Mesothelial cell of epicardium (in vitro differentiated cells): Measurements from ENCODE around the gene ADAMTSL2. TPM values are rescaled to one million over a fixed set of nuclear protein-coding genes. Genes with fewer than 3 reads are reported as not detected.

ENCODE experiments used
- DNase-seq, 2 experiments: peaks; one replicate each; pipeline ENCODE4 v3.0.0; 2021; ENCODE audit warnings: low spot score in 2 of 2; ENCODE audit not compliant: unreplicated experiment in 2 of 2
- H3K27ac Mint-ChIP-seq: 2 replicates; pipeline ENCODE4 v1.8.0; 2021; ENCODE audit warnings: mixed read lengths
- H3K27me3 Mint-ChIP-seq: 2 replicates; pipeline ENCODE4 v1.8.0; 2021; ENCODE audit warnings: low read depth, mixed read lengths
- H3K36me3 Mint-ChIP-seq: 2 replicates; pipeline ENCODE4 v1.8.0; 2021; ENCODE audit warnings: mixed read lengths
- H3K4me1 Mint-ChIP-seq: 2 replicates; pipeline ENCODE4 v1.8.0; 2021; ENCODE audit warnings: mixed read lengths
- H3K4me3 Mint-ChIP-seq: 2 replicates; pipeline ENCODE4 v1.8.0; 2021; ENCODE audit warnings: mild to moderate bottlenecking, moderate library complexity, mixed read lengths
- H3K9me3 Mint-ChIP-seq: 2 replicates; pipeline ENCODE4 v1.8.0; 2021; ENCODE audit warnings: mixed read lengths
- CTCF ChIP-seq: fragments of 200-600 bp; sonication (generic); IDR thresholded peaks from one replicate; pipeline ENCODE4 v1.5.0; 2021; ENCODE audit warnings: antibody characterized with exemption; ENCODE audit not compliant: unreplicated experiment
- total RNA-seq: library from RNA; stranded (reverse); gene quantifications from 3 replicates; pipeline ENCODE4 v1.2.1, GENCODE V29; 2021

ADAMTSL2 gene
- total RNA-seq, 1 donor from 2014 or later, result 6.5 TPM

DNA sequence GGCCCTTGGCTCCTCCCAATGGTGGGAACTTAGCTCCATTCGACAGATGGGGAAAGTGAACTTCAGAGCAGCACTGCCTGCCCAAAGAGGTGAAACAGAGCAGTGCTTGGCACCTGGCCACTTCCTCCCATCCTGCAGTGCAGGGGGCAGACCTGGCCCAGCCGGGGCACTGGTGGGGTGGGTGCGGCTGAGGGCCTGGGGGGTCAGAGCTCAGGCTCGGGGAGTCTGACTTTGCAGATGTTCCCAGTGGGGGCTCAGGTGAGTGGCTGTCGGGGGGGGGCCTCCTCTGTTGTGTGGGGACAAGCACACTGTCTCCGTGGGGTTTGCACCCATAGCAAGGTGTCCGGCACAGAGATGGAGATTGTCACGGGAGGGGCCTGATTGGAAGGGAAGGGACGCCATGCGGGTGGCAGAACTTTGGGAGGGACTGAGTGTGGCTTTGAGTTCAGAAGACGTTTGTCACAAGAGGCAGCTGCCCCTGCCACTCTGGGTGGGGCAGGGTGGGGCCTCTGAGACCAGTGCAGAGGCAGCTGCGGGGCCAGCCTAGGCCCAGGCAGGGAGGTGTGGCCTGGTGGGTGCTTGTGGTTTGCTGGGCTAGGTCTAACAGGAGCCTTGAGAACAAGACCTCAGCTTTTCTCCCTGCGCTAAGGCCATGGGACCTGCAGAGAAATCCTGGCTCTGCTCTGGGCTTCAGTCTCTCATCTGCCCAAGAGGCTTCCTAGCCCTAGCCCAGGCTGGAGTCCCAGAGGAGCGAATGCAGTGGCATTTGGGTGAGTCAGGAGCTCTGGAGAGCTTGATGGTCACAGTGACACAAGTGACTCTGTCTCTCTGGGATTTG lies 12.2 kb upstream of the ADAMTSL2 start:
- Mint-ChIP-seq H3K9me3 (no peaks in the 10 kb centered on the region), H3K4me3 (no peak overlapping the region), H3K27ac (no peak overlapping the region), H3K4me1 (peaks cover 42% of the 10 kb centered on the region), H3K36me3 (no peaks in the 10 kb centered on the region), H3K27me3 (no peaks in the 10 kb centered on the region)
- TF ChIP-seq CTCF, result no peak
- DNase-seq, result no peak

DNA sequence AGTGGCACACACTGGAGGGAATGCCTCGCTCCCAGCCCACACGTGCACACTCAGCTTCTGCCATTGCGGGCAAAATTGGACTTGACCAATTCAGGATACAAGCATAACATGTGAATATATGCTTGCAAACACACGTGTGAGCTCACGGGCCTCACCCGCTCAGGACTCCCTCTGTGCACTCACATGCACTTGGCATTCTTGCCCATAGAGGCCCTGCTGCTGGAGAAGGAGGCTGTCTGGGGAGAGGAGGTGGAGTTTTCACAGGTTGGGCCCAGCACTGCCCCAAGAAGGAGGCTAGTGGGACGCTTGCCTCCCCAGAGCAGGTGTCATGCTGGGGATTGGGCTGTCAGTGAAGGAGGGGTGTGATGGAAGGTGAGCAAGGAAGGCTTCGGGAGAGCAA lies 11.4 kb upstream of the ADAMTSL2 start:
- TF ChIP-seq CTCF, result no peak
- Mint-ChIP-seq H3K4me1 (peaks cover 50% of the 10 kb centered on the region), H3K27ac (no peak overlapping the region), H3K36me3 (no peaks in the 10 kb centered on the region), H3K4me3 (no peak overlapping the region), H3K9me3 (no peaks in the 10 kb centered on the region), H3K27me3 (no peaks in the 10 kb centered on the region)
- no peak for DNase-seq

DNA sequence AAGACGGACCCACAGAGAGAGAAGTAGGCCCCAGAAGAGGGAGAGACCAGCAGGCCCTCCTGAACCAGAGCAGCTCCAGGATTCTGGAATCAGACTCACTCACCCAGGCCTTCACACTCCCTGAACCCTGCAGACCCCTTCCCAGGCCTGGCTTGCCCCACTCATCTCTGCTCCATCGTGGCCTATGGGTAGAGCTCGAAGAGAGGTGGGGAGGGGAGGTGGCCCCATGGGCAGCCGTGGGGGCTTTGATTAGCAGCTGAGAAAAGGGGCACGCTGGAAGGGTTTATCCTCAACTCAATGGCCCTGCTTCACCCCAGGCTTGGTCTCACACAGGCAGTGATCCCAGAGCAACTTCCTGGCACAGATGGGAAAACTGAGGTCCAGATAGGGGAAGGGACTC lies 10.4 kb upstream of the ADAMTSL2 start:
- no peak for TF ChIP-seq CTCF
- Mint-ChIP-seq H3K9me3 (no peaks in the 10 kb centered on the region), H3K27me3 (no peaks in the 10 kb centered on the region), H3K36me3 (no peaks in the 10 kb centered on the region), H3K4me1 (peaks cover 59% of the 10 kb centered on the region), H3K27ac (peak overlapping the region; percentile 47), H3K4me3 (no peak overlapping the region)
- DNase-seq, result no peak

DNA sequence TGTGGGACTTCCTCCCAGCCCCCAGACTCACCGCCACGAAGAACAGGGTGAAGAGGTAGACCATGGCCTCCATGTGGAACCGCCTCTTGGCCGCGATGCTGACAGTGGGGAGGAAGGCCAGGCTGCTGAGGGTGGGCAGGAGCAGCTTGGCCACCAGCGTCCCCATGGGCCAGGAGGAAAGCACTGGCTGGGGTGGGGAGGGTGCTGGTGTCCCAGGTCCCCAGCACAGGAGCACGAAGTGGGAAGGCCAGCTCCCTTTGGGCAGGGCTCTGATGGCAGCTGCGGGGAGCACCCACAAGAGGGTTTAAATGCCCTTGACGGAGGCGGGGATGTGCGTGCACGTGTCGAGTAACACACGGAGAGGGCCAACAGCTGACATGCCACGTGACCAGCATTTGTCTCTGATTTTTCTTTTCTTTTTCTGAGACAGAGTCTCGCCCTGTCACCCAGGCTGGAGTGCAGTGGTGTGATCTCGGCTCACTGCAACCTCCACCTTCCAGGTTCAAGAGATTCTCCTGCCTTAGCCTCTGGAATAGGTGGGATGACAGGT lies 9.8 kb upstream of the ADAMTSL2 start, which contains the start of gene MYMK:
Gene MYMK (minus strand): TSS at position 281 of the 550 bp plus-strand sequence. CDS start 115 bp downstream, at position 166.
- DNase-seq, result no peak
- no peaks in the 10 kb centered on the region for H3K36me3 Mint-ChIP-seq
- no peak within 1 kb of the TSS for H3K4me3 Mint-ChIP-seq
- no peaks in the 10 kb centered on the region for H3K9me3 Mint-ChIP-seq
- H3K27ac Mint-ChIP-seq, result peak within 1 kb of the TSS; percentile 47
- no peaks in the 10 kb centered on the region for H3K27me3 Mint-ChIP-seq
- TF ChIP-seq CTCF, result no peak
- H3K4me1 Mint-ChIP-seq, result peaks cover 61% of the 10 kb centered on the region

DNA sequence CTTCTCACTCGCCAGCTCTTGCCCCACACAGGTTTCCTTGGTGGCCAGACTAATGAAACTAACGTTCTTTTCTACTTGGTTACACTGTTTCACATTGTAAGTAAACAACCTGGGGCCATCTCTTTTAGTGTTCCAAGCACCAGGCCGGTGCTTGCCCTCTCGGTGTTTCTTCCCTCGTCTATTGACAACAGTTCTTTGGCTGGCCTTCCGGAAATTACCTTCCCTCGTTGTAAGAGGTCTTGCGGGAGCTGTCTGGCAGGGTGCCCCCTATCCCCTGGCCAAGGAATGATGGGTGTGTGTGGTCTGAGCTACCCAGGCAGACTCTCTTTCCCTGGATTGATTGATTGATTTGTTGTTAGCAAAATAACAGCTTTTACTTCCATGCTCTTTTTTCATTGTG lies 8.8 kb upstream of the ADAMTSL2 start:
- Mint-ChIP-seq H3K27me3 (no peaks in the 10 kb centered on the region), H3K27ac (no peak overlapping the region), H3K9me3 (no peaks in the 10 kb centered on the region), H3K36me3 (no peaks in the 10 kb centered on the region), H3K4me3 (no peak overlapping the region), H3K4me1 (peaks cover 60% of the 10 kb centered on the region)
- no peak for DNase-seq
- no peak for TF ChIP-seq CTCF
